NCI-H510A treated with DMSO at 0.1 percent for 48 hours (cell line): ENCODE measurements around the gene ATF6B.
A peak's percentile ranks its signal among the peaks of the same experiment; 100 is the strongest.

Source experiments
- DNase-seq: peaks from one replicate; lab custom pipeline; 2025; lab: John Stamatoyannopoulos, UW

Gene ATF6B

DNA sequence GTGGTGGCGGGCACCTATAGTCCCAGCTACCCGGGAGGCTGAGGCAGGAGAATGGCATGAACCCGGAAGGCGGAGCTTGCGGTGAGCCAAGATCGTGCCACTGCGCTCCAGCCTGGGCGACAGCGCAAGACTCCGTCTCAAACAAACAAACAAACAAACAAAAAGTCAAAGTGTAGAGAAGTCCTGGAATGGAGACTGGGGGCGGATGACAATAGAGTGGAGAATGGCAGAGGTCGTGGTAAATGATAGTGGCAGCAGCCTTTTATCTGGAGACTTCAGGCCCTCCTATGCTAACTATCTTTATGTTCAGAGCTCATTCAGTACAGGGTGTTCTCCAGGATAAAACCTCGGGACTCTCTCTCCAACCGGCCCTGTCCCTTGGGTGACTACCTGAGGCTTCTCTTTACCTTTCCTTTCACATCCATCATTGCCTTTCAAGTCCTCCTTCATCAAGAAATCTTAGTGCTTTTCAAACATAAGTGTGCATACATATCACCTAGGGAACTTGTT is 3.4 kb upstream of the ATF6B start:
- DNase-seq = no peak

- DNase-seq = no peak
Measured at GRCh38 chr6:32129297-32130088, 1.4 kb upstream of the ATF6B start.

DNA sequence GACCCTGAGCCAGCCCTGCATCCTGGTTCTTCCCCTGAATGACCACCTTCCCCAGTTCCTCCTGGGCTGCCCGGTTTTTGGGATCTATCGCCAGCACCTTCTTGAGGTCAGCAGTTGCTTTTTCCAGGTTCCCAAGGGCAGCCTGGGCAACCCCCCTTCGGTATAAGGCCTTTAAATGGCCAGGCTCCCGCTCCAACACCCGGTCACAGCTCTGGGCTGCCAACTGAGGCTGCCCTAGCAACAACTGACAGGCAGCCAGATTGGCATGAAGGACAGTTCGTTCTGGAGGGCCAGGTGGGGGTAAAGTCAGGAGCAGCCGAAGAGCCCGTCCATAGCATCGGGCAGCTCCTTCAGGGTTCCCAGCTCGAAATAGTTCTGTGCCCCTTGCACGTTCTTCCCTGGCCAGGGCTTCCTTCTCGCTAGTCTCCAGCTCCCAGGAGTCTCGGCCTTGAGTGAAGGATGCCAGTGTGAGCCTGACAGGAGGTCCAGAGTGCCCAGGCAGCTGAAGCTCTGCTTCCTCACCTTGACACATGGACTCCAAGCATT is 778 bp upstream of the ATF6B start:
- no peak for DNase-seq

GRCh38 chr6:32127409-32127716 is 683 bp downstream of the ATF6B start:
- DNase-seq = no peak

GRCh38 chr6:32126880-32127279 is 1.2 kb downstream of the ATF6B start:
- DNase-seq = no peak

- DNase-seq = no peak
Measured at GRCh38 chr6:32123681-32124080, 4.4 kb downstream of the ATF6B start.

- no peak for DNase-seq
Measured at GRCh38 chr6:32120573-32121059, 7.4 kb downstream of the ATF6B start.

GRCh38 chr6:32118782-32119628 is 9.0 kb downstream of the ATF6B start:
- DNase-seq = peak; percentile 65

DNA sequence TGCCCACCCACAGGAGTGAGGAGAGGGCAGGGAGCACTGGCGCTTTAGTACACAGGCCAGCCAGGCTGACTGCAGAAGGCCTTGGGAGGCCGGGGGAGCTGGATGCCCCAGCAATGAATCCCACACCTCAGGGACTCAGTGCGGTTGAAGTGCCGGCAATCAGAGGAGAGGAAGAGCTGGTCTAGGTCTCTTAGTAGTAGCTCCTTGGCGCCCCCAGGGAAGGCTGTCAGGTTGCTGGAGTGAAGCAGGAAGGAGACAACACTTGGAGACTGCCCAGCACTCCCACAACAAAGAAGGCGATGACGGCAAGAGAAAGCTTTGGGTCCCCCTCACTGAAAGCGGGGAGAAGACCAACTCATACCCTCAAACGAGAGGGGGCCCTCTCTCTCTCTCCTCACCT is 10.6 kb downstream of the ATF6B start:
- DNase-seq = no peak

DNA sequence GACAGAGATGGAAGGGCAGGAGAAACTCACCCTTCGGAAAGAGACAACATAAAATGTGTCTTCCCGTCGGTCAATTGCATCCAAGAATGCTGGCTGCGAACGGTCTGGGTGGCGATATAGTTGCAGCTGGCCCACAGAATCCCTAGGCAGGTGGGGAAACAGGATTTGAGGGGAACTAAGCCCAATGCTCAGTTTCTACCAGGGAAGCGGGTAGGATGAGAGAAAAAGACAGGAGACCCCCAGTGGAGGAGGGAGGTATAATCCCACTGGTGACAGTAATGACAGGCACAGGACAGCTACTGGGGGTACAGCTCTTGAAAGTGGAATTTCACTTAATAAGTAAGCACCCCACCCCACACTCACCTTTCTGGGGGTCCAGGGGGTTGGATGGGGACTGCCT is 11.4 kb downstream of the ATF6B start:
- no peak for DNase-seq

DNA sequence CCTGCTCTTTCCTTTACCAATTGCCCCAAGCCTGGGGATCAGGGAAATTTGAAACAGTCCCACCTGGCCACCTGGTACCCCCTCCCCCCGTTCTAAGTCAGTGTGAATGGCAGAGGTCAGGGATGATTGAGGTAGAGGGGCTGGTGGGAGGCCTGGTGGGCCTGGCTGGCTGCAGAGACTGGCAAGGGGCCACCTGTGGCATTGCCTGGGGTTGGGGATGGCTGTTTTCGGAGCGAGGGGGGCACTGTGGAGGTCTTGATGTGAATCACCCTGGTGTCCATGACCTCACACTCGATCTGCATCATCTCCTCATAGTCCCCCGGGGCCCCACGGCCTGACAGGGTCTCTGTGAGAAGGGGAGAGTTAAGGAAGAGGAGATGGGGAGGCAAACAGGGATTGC is 12.4 kb downstream of the ATF6B start:
- no peak for DNase-seq

- DNase-seq = no peak
Measured at GRCh38 chr6:32114796-32115195, 13.2 kb downstream of the ATF6B start.

- DNase-seq = no peak
Measured at GRCh38 chr6:32113386-32114352, 14.4 kb downstream of the ATF6B start.

DNA sequence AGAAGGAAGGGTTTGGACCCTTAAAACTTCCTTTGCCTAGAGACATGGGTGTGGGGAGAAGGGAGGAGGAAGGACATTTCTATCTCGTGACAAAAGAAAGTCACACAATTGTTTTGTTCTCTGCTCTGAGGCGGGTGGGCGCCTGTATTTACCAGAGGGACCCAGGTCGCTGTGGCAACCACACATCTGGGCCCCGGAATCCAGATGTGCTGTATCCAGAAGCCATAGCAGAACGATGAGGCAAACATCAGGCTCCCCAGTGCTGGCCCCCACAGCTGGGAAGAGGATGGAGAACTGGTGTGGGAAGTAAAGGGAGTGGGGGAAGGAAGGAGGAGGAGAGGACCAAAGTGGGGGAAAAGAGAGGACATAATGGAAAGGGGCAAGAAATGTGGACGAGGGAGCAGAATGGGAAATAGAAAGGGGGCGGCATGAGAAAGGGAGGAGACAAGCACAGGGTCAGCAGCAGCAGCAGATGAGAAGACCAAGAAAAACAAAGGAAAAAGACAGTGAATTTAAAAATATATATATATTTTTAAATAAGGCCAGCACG is 15.5 kb downstream of the ATF6B start:
- DNase-seq = no peak

DNA sequence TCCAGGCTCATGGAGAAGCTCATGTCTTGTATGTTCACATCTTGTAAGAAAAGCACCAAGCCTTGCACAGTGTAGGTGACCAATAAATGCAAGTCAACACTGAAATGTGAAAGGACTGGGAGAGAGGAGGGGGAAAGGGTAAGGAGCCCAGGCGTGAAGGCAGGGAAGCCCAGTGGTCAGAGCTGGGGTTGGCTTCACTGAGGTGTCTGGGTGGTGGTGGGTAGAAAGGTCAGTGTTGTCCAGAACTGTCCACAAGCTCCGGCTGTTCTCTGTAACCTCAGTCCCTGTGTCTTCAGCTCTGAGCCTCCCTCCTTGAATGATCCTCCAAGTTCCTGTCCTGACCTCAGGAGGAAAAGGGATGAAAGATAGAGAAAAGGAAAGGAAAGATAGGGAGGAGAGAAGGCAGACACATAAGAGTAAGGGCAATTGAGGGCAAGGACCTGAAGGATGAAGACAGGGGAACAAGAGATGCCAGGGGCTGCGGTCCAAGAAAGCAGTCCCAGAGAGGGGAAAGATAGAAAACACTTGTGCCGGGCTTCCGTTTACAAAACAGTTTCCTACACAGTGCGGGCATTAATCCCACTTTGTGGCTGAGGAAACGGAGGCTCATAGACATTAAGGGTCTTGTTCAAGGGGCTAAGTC is 16.5 kb downstream of the ATF6B start:
- no peak for DNase-seq

GRCh38 chr6:32110632-32111031 is 17.4 kb downstream of the ATF6B start:
- DNase-seq = no peak

- DNase-seq = no peak
Measured at GRCh38 chr6:32109765-32110160, 18.3 kb downstream of the ATF6B start.

GRCh38 chr6:32109114-32109764 is 18.8 kb downstream of the ATF6B start, which contains the start of gene TNXB:
TNXB (minus strand) TSS chr6:32109338; CDS start chr6:32098198, 11,140 bp downstream.
- no peak for DNase-seq

GRCh38 chr6:32108727-32109113 is 19.3 kb downstream of the ATF6B start:
- DNase-seq = no peak

DNA sequence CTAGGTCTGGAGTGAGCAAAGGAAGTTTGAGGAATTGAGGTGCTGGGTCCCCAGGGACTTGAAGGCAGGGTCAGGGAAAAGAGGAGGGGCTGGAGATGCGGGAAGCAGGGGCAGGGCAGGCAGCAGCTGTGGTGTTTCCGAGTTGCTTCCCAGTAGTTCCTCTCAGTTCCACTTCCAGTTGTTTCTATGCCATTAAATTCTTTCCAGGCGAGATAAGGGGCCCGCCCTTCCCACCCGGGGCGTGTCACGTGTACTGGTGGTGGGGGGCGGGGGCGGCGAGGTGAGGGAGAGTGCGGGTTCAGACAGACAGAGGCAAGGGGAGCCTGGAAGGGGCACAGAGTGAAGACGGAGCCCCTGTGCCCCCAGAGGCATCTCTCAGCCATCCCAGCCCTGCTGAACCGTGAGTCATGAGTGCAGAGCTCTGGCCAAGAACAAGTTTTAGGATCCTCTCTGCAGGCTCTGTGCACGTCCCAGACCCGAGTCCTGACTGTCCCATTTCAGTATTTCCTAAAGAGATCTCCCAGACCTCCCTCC is 19.9 kb downstream of the ATF6B start:
- no peak for DNase-seq
